B cell (primary cell): ENCODE measurements around the gene WWC1. TPM values are rescaled to one million over a fixed set of nuclear protein-coding genes. Genes with fewer than 3 reads are reported as not detected.

Source experiments
- ATAC-seq: fragments of 200-7000 bp; cut with Tn5 transposase; one replicate; pipeline ENCODE4 v1.10.0; 2021; ENCODE audit warnings: low read depth, mild to moderate bottlenecking, moderate number of reproducible peaks, moderate library complexity
- CTCF ChIA-PET: fragments of 350-600 bp; sonication (Branson Sonifier 250); formaldehyde crosslinking; loops from one replicate; lab custom pipeline; 2021; ENCODE audit warnings: antibody characterized with exemption, inconsistent platforms; lab: Charles Lee
- POLR2A ChIA-PET: fragments of 350-600 bp; sonication (Branson Sonifier 250); formaldehyde crosslinking; loops from one replicate; lab custom pipeline; 2021; ENCODE audit warnings: antibody characterized with exemption; lab: Charles Lee
- DNase-seq: peaks from one replicate; pipeline ENCODE4 v3.0.0; 2013
- H2AFZ ChIP-seq: 2 replicates; pipeline ENCODE4 v1.6.1; 2012; ENCODE audit warnings: mild to moderate bottlenecking, low read depth, low read length; ENCODE audit not compliant: insufficient read depth, poor library complexity, severe bottlenecking
- H3K27ac ChIP-seq, 2 donors: 1 replicate in 1 of 2; 2 replicates in 1 of 2; pipeline ENCODE4 v1.5.1; 2012 to 2013; ENCODE audit warnings: low read length in 2 of 2, mild to moderate bottlenecking in 2 of 2, moderate library complexity in 1 of 2
- H3K27me3 ChIP-seq, 4 experiments: fragments of 200-600 bp in 1 of 4; sonication (generic) in 1 of 4; replicated peaks in 1 of 4; 1 replicate in 2 of 4; 2 replicates in 2 of 4; pipeline versions ENCODE4 v1.6.1 to v1.7.0; 2013 to 2016; ENCODE audit warnings: low read length in 3 of 4, mild to moderate bottlenecking in 2 of 4, mixed read lengths in 1 of 4, moderate library complexity in 1 of 4; ENCODE audit not compliant: insufficient read depth in 4 of 4, control insufficient read depth in 3 of 4; ENCODE audit errors: control extremely low read depth in 1 of 4
- H3K36me3 ChIP-seq, 2 experiments: replicated peaks in 1 of 2; 1 replicate in 1 of 2; 2 replicates in 1 of 2; pipeline versions ENCODE4 v1.6.1 to v1.7.1; 2013; ENCODE audit warnings: low read length in 1 of 2; ENCODE audit not compliant: insufficient read depth in 2 of 2, control insufficient read depth in 1 of 2; ENCODE audit errors: control extremely low read depth in 1 of 2, extremely low read depth in 1 of 2
- H3K4me1 ChIP-seq, 2 donors: fragments of 200-600 bp in 1 of 2; sonication (generic) in 1 of 2; 1 replicate in 1 of 2; 2 replicates in 1 of 2; pipeline versions ENCODE4 v1.5.1 to v1.6.1; 2013 to 2017; ENCODE audit warnings: low read length in 2 of 2; ENCODE audit not compliant: control insufficient read depth in 2 of 2, insufficient read depth in 2 of 2
- H3K4me2 ChIP-seq: replicated peaks from 2 replicates; pipeline ENCODE3; 2012; ENCODE audit warnings: mild to moderate bottlenecking, low read depth, low read length; ENCODE audit not compliant: poor library complexity, severe bottlenecking
- H3K4me3 ChIP-seq, 5 experiments: fragments of 200-600 bp in 1 of 5; sonication (generic) in 1 of 5; 1 replicate in 3 of 5; 2 replicates in 2 of 5; pipeline versions ENCODE4 v1.5.1 to v1.7.0; 2011 to 2016; ENCODE audit warnings: low read length in 4 of 5, mild to moderate bottlenecking in 4 of 5, low read depth in 2 of 5, control low read depth in 1 of 5, moderate library complexity in 1 of 5; ENCODE audit not compliant: insufficient read depth in 1 of 5; ENCODE audit errors: control extremely low read depth in 1 of 5, extremely low read depth in 1 of 5
- H3K79me2 ChIP-seq: fragments of 200-600 bp; sonication (generic); one replicate; pipeline ENCODE4 v1.6.0; 2016; ENCODE audit warnings: low read length; ENCODE audit not compliant: control insufficient read depth, insufficient read depth
- H3K9ac ChIP-seq: fragments of 200-600 bp; sonication (generic); 2 replicates; pipeline ENCODE4 v1.6.1; 2017; ENCODE audit warnings: mild to moderate bottlenecking, low read length, moderate library complexity
- H3K9me3 ChIP-seq, 3 donors: one replicate each; pipeline versions ENCODE4 v1.6.1 to v1.7.1; 2013; ENCODE audit warnings: low read length in 2 of 3; ENCODE audit not compliant: control insufficient read depth in 2 of 3, insufficient read depth in 1 of 3; ENCODE audit errors: control extremely low read depth in 1 of 3
- H4K20me1 ChIP-seq: 2 replicates; pipeline ENCODE4 v1.6.0; 2012; ENCODE audit warnings: mild to moderate bottlenecking, low read length; ENCODE audit not compliant: insufficient read depth, control insufficient read depth, poor library complexity, severe bottlenecking
- H3K27ac Mint-ChIP-seq: one replicate; pipeline ENCODE4 v1.8.0; 2021; ENCODE audit warnings: mixed read lengths
- H3K27me3 Mint-ChIP-seq: one replicate; pipeline ENCODE4 v1.8.0; 2021; ENCODE audit warnings: mixed read lengths
- H3K4me1 Mint-ChIP-seq: one replicate; pipeline ENCODE4 v1.8.0; 2021; ENCODE audit warnings: mixed read lengths
- H3K4me3 Mint-ChIP-seq: one replicate; pipeline ENCODE4 v1.8.0; 2021; ENCODE audit warnings: mixed read lengths
- H3K9me3 Mint-ChIP-seq: one replicate; pipeline ENCODE4 v1.8.0; 2022; ENCODE audit warnings: mixed read lengths; ENCODE audit not compliant: insufficient read depth
- EZH2 ChIP-seq: IDR thresholded peaks from 2 replicates; pipeline ENCODE4 v1.6.1; 2012; ENCODE audit warnings: borderline replicate concordance, low read depth, mild to moderate bottlenecking, moderate library complexity, low read length; ENCODE audit not compliant: insufficient read depth, poor library complexity, severe bottlenecking
- WGBS: methylation state at CpG from one replicate; pipeline ENCODE4 v1.1.5; 2013; ENCODE audit warnings: missing lambda C conversion rate; ENCODE audit not compliant: insufficient coverage; 5-methylcytosine and 5-hydroxymethylcytosine counted together
- intact Hi-C: fragments of 100-400 bp; cut with micrococcal nuclease; formaldehyde crosslinking; loops from one replicate; pipeline ENCODE4 v1.10.0; 2022
- polyA plus RNA-seq: library from polyadenylated mRNA; depleted of rRNA; stranded (reverse); fragments of >200 nt; gene quantifications from 2 replicates; pipeline ENCODE4 v1.2.3, GENCODE V29; 2012
- total RNA-seq, 2 donors: library from RNA; stranded (reverse); fragments of 120-200 nt in 1 of 2; gene quantifications; 1 replicate in 1 of 2; 2 replicates in 1 of 2; pipeline versions ENCODE4 v1.2.3 to v1.2.4, GENCODE V29; 2013 to 2022
- TF ChIP-seq, protein P1 (sequence below): fragments of 200-600 bp; IDR thresholded peaks from one replicate; pipeline ENCODE4 v1.8.0; 2022; ENCODE audit warnings: antibody characterized with exemption, mild to moderate bottlenecking

WWC1 gene
- total and polyA plus RNA-seq, 2 donors (not counting 1 experiment from before 2014, with no cell fraction given): 1.5 to 2.0 TPM

DNA sequence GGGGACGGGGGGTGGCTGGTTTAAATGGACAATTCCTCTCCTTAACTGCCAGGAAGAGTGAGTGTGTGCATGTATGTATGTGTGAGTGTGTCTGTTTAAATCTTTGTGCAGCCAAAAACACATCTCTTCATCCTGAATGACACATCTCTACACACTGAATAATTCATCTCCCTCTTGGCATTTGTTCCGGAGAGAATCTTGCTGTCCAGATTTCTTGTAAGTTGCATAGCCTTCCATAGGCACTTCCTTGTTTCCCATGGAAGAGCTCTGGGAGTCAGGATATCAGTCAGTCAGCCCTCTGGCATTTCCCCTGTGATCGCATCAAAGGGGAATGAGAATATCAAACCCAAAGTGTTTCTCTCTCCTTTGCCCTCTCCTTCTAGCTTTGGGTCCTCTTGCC, 74.7 kb downstream of the WWC1 start:
- CTCF ChIA-PET: no interaction called here
- no peaks in the 10 kb centered on the region for H3K4me1 Mint-ChIP-seq
- H3K4me3 Mint-ChIP-seq: no peak overlapping the region
- 93% methylated on average over 2 of the region's 3 CpGs for WGBS
- H3K27ac Mint-ChIP-seq: no peak overlapping the region
- no peak overlapping the region for H3K27ac ChIP-seq
- no peak overlapping the region for H2AFZ ChIP-seq
- intact Hi-C loops: no loop called here
- DNase-seq (no peak), ATAC-seq (no peak)
- H3K79me2 ChIP-seq: no peaks in the 10 kb centered on the region
- H3K4me2 ChIP-seq: no peak overlapping the region
- no peaks in the 10 kb centered on the region for H4K20me1 ChIP-seq
- peaks cover 0 to 4% (median 0%) of the 10 kb centered on the region in 4 experiments for H3K27me3 ChIP-seq
- peaks cover 0 to 1% (median 0%) of the 10 kb centered on the region in 3 donors for H3K9me3 ChIP-seq
- H3K4me3 ChIP-seq: no peak overlapping the region
- no peaks in the 10 kb centered on the region for H3K9me3 Mint-ChIP-seq
- H3K27me3 Mint-ChIP-seq: no peaks in the 10 kb centered on the region
- H3K4me1 ChIP-seq: no peaks in the 10 kb centered on the region
- H3K9ac ChIP-seq: no peak overlapping the region
- POLR2A ChIA-PET: no interaction called here
- H3K36me3 ChIP-seq: no peaks in the 10 kb centered on the region
- TF ChIP-seq, protein P1, sequence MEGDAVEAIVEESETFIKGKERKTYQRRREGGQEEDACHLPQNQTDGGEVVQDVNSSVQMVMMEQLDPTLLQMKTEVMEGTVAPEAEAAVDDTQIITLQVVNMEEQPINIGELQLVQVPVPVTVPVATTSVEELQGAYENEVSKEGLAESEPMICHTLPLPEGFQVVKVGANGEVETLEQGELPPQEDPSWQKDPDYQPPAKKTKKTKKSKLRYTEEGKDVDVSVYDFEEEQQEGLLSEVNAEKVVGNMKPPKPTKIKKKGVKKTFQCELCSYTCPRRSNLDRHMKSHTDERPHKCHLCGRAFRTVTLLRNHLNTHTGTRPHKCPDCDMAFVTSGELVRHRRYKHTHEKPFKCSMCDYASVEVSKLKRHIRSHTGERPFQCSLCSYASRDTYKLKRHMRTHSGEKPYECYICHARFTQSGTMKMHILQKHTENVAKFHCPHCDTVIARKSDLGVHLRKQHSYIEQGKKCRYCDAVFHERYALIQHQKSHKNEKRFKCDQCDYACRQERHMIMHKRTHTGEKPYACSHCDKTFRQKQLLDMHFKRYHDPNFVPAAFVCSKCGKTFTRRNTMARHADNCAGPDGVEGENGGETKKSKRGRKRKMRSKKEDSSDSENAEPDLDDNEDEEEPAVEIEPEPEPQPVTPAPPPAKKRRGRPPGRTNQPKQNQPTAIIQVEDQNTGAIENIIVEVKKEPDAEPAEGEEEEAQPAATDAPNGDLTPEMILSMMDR: no peak
- no peak for TF ChIP-seq EZH2

DNA sequence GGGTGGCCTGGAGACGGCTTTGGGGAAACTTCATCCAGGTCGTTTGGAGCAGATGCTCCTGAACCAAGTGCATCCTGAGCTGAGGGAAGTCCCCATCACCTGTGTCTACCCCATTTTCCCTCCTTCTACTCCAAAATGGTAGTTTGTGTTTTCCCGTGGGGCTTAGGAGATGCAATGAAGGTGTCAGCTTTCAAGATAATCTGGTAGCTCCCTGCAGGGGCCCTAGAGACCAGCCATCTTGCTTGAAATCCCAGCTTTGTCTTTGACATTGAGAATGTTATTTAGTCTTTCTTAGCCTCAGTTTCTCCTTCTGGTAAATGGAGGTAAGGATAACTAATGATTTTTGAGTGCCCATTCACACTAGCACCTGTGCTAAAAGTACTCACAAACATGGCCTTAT, 77.4 kb downstream of the WWC1 start:
- Histone ChIP-seq H4K20me1 (no peaks in the 10 kb centered on the region), H3K9me3 (peaks cover 0 to 3% (median 0%) of the 10 kb centered on the region in 3 donors)
- no peak overlapping the region for H3K27ac Mint-ChIP-seq

More for the DNA sequence above, 77.4 kb downstream of the WWC1 start:
- H2AFZ ChIP-seq: no peak overlapping the region
- Mint-ChIP-seq H3K27me3 (no peaks in the 10 kb centered on the region), H3K4me3 (no peak overlapping the region), H3K9me3 (no peaks in the 10 kb centered on the region), H3K4me1 (no peaks in the 10 kb centered on the region)
- no peaks in the 10 kb centered on the region for H3K4me1 ChIP-seq
- ChIA-PET CTCF (no interaction called here), POLR2A (no interaction called here)
- no peaks in the 10 kb centered on the region for H3K79me2 ChIP-seq
- no peak for ATAC-seq
- intact Hi-C loops: no loop called here
- H3K4me2 ChIP-seq: no peak overlapping the region
- no peak overlapping the region for H3K9ac ChIP-seq
- no peak for DNase-seq
- no peaks in the 10 kb centered on the region for H3K36me3 ChIP-seq
- peaks cover 0 to 4% (median 0%) of the 10 kb centered on the region in 4 experiments for H3K27me3 ChIP-seq
- no peak overlapping the region for H3K27ac ChIP-seq
- no peak overlapping the region for H3K4me3 ChIP-seq
- TF ChIP-seq EZH2: no peak
- TF ChIP-seq, protein P1: no peak
- 100% methylated on average over 1 of the region's 3 CpGs for WGBS
